NCI-H345 (cell line): ENCODE data around the gene PPP2R3A.
"Not testable (repeated sequence)": the region's sequence is repeated elsewhere in the genome, so short reads cannot be mapped to it uniquely, and the experiment has no call there.

ENCODE experiments used
- DNase-seq: peaks from one replicate; lab custom pipeline; 2025; lab: John Stamatoyannopoulos, UW

Gene PPP2R3A

GRCh38 chr3:136036306-136036705 lies 70.8 kb downstream of the PPP2R3A start:
- DNase-seq: no peak

- DNase-seq: no peak
Observed at GRCh38 chr3:136038668-136039067, 73.1 kb downstream of the PPP2R3A start.

GRCh38 chr3:136042608-136043221 lies 77.2 kb downstream of the PPP2R3A start:
- DNase-seq: peak; percentile 30

- DNase-seq: no peak
Observed at GRCh38 chr3:136044980-136045745, 79.6 kb downstream of the PPP2R3A start.

- no peak for DNase-seq
Observed at GRCh38 chr3:136048068-136048467, 82.5 kb downstream of the PPP2R3A start.

- no peak for DNase-seq
Observed at GRCh38 chr3:136050250-136050649, 84.7 kb downstream of the PPP2R3A start.

- no peak for DNase-seq
Observed at GRCh38 chr3:136055491-136055890, 90.0 kb downstream of the PPP2R3A start.

- DNase-seq: no peak
Observed at GRCh38 chr3:136067211-136067610, 101.7 kb downstream of the PPP2R3A start.

GRCh38 chr3:136068708-136069107 lies 103.2 kb downstream of the PPP2R3A start:
- DNase-seq: no peak

GRCh38 chr3:136069933-136070332 lies 104.4 kb downstream of the PPP2R3A start:
- no peak for DNase-seq

GRCh38 chr3:136070334-136070733 lies 104.8 kb downstream of the PPP2R3A start:
- DNase-seq: no peak

GRCh38 chr3:136070953-136071949 lies 105.7 kb downstream of the PPP2R3A start:
- DNase-seq: no peak

GRCh38 chr3:136074546-136075170 lies 109.1 kb downstream of the PPP2R3A start:
- DNase-seq: no peak

GRCh38 chr3:136075218-136075808 lies 109.8 kb downstream of the PPP2R3A start:
- DNase-seq: peak; percentile 43

GRCh38 chr3:136075811-136076210 lies 110.3 kb downstream of the PPP2R3A start:
- no peak for DNase-seq

GRCh38 chr3:136078421-136079364 lies 113.2 kb downstream of the PPP2R3A start:
- no peak for DNase-seq

- not testable (repeated sequence) for DNase-seq
Observed at GRCh38 chr3:136083641-136084382, 118.3 kb downstream of the PPP2R3A start.

GRCh38 chr3:136085067-136085466 lies 119.5 kb downstream of the PPP2R3A start:
- DNase-seq: not testable (repeated sequence)

- no peak for DNase-seq
Observed at GRCh38 chr3:136093771-136094170, 128.2 kb downstream of the PPP2R3A start.

- DNase-seq: no peak
Observed at GRCh38 chr3:136105044-136105443, 139.5 kb downstream of the PPP2R3A start.
